GM12801 (cell line): Measurements from ENCODE around the gene NCOR1.

Experiments used
- CTCF ChIP-seq: IDR thresholded peaks from one replicate; pipeline ENCODE4 v1.5.1; 2011; ENCODE audit warnings: control low read depth; ENCODE audit not compliant: insufficient read length; ENCODE audit errors: extremely low read depth

The NCOR1 gene

GRCh38 chr17:16081507-16082087 is 133.7 kb downstream of the NCOR1 start:
- no peak for TF ChIP-seq CTCF

GRCh38 chr17:16080366-16080765 is 135.0 kb downstream of the NCOR1 start:
- TF ChIP-seq CTCF = no peak

- no peak for TF ChIP-seq CTCF
Observed at GRCh38 chr17:16075949-16076348, 139.4 kb downstream of the NCOR1 start.

- no peak for TF ChIP-seq CTCF
Observed at GRCh38 chr17:16074423-16074822, 140.9 kb downstream of the NCOR1 start.

- no peak for TF ChIP-seq CTCF
Observed at GRCh38 chr17:16073845-16074244, 141.5 kb downstream of the NCOR1 start.

GRCh38 chr17:16072031-16072430 is 143.3 kb downstream of the NCOR1 start:
- TF ChIP-seq CTCF = no peak

GRCh38 chr17:16068323-16068722 is 147.0 kb downstream of the NCOR1 start:
- TF ChIP-seq CTCF = no peak

GRCh38 chr17:16066125-16066524 is 149.2 kb downstream of the NCOR1 start:
- no peak for TF ChIP-seq CTCF
